GM10847 (cell line): Measurements from ENCODE around the gene ZFPM1.

Experiments used
- POLR2A ChIP-seq: IDR thresholded peaks from 2 replicates; pipeline ENCODE4 v1.6.1; 2011; ENCODE audit not compliant: insufficient read length; ENCODE audit errors: extremely low read depth

Gene ZFPM1

DNA sequence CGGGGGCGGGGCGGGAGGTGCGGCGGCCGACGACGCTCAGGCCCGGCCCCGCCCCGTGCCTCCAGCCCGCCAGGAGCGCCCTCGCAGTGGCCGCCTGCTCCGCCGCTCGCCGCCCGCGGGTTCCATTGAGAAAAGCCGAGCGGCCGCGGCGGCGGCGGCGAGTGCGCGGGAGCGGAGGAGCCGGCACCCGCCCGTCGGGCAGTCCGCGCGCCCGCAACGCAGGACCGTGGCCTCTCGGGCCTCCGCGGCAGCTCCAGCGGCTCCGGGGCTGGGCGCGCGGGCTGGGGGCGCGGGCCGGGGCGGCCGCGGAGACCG is at the start of gene ZFPM1:
Gene ZFPM1 (plus strand): TSS at position 64 of the 315 bp plus-strand sequence. CDS start 359 bp downstream, outside the sequence.
- peak; percentile 48 for TF ChIP-seq POLR2A

GRCh38 chr16:88403794-88404581 is 49.1 kb upstream of the ZFPM1 start:
- TF ChIP-seq POLR2A = no peak

DNA sequence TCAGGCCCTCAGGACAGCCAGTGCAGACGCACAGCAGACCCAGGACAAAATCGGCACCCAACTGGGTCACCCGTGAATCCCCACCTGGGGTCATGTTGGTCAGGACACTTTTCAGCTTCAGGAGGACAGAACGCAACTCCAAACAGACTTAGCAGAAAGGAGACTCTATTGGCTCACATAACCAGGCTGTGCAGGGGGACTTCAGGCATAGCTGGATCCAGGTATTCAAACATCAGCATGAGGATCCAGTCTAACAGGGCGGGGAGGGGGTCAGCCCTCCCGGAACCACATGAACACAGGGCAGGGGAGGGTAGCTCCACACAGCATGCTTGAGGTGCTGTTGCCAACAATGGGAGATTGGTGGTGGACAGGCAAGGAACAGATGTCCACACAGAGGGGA is 48.3 kb upstream of the ZFPM1 start:
- no peak for TF ChIP-seq POLR2A

GRCh38 chr16:88405216-88406060 is 47.6 kb upstream of the ZFPM1 start:
- TF ChIP-seq POLR2A = no peak

- TF ChIP-seq POLR2A = no peak
Measured at GRCh38 chr16:88406096-88407041, 46.7 kb upstream of the ZFPM1 start.

DNA sequence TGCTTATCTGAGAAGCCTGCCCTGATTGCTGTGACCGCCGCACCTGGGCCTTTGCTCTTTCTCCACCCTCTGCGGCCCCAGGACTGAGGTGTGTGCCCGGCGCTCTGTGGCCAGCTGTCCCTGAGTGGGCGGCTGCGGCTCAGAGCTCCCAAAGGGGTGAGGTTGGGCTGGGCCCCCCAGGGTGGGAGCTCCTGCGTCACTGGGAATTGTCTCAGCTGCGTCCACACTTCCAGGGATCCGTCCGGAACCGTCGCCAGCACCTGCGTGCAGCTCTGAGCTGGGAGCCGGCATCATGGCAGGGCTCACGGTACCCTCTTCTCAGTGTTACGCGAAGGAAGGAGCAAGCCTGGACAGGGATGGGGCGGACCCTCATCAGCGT is 46.0 kb upstream of the ZFPM1 start:
- TF ChIP-seq POLR2A = no peak

- TF ChIP-seq POLR2A = no peak
Measured at GRCh38 chr16:88407807-88408206, 45.3 kb upstream of the ZFPM1 start.

- TF ChIP-seq POLR2A = no peak
Measured at GRCh38 chr16:88408561-88409142, 44.4 kb upstream of the ZFPM1 start.

DNA sequence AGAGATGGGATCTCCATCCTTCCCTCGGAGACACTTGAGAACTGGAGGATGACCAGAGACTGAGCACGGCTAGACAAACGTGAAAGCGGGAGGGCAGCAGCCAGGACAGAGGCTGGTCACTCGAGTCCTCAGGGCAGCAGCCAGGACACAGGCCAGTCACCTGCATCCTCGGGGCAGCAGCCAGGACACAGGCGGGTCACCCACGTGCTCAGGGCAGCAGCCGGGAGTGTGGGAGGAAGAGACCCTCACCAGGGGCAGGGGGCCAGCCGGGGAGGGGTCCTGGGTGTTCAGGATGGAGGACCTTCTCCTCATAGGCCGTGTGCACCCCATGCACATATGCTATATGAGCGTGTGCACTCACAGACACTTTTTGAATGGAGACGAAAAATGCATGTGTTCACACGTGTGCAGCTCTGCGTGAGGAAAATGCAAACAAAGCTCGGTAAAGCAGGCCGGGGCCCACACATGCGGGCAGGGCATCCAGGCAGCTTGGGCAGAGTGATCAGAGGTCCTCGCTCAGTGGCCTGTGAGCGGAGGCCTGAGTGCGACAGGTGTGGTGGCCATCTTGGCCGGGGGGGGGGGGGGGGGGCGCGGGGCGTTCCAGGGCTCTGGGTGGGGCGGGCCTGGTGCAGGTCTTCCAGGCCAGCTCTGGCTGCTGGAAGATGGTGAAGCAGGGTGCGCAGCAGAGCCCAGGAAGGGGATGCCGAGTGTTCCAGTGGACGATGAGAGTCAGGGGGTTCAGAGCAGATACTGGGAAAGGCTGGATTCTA is 43.6 kb upstream of the ZFPM1 start:
- TF ChIP-seq POLR2A = no peak

DNA sequence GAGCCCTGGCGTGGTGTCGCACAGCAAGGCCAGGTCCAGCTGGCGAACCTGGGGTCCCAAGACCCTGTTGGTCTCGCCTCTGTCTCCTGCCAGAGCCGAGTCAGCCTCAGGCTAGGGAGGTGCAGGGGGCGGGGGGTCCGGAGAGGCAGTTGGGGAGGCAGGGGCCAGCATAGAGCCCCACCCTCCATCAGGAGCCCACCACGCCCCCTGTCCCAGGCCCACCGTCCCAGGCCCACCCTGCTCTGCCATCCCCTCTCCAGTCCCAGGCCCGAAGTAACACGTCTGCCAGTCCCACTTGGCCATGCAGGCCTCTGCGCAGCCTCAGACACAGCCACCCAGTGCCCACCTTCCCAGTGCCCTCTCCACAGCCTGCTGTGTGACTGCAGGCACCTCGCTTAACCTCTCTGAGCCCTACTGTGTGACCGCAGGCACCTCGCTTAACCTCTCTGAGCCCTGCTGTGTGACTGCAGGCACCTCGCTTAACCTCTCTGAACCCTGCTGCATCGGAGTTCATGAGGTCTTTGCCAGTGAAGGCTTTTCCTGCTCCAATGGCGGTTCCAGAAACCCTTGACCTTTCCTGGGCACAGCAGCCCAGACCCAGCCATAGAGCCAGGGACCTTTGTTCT is 41.0 kb upstream of the ZFPM1 start:
- TF ChIP-seq POLR2A = no peak

- no peak for TF ChIP-seq POLR2A
Measured at GRCh38 chr16:88412766-88413165, 40.3 kb upstream of the ZFPM1 start.

- no peak for TF ChIP-seq POLR2A
Measured at GRCh38 chr16:88413231-88413630, 39.8 kb upstream of the ZFPM1 start.

DNA sequence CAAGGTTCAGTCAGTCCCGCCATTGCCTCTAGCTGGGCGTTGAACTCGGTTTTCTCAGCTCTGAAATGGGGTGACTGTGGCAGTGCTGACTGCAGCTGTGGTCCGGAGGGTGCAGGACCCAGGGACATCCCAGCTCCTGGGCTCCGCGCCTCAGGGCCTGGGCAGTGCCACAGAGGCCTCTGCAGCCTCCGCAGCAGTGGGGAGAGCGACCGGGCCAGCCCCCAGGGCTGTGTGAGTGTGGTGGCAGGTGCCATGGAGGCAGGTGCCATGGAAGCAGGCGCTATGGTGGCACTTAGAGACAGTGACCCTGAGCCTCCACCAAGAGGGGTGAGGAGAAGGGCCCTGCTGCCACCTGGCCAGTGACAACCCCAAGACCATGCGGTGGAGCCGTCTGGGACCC is 39.4 kb upstream of the ZFPM1 start:
- TF ChIP-seq POLR2A = no peak
